RWPE1 (cell line): ENCODE data around the gene ERBB4.
"Not testable (repeated sequence)": the region's sequence is repeated elsewhere in the genome, so short reads cannot be mapped to it uniquely, and the experiment has no call there.

Experiments
- CTCF ChIA-PET: fragments of 350-600 bp; sonication (Branson Sonifier 250); formaldehyde crosslinking; extraction: SDS; loops from one replicate; lab custom pipeline; 2021; lab: Yijun Ruan, JAX
- POLR2A ChIA-PET: fragments of 400-600 bp; formaldehyde crosslinking; extraction: SDS; loops from one replicate; lab custom pipeline; 2020; ENCODE audit warnings: antibody characterized with exemption; ENCODE audit not compliant: low non-redundant PET; lab: Yijun Ruan, JAX
- DNase-seq: peaks from one replicate; pipeline ENCODE4 v3.0.0; 2012; ENCODE audit warnings: low spot score
- H3K27ac ChIP-seq: fragments of 450-650 bp; 2 replicates; pipeline ENCODE4 v1.5.1; 2017
- TF ChIP-seq, protein P1 (sequence below): fragments of 450-650 bp; conservative IDR thresholded peaks from 2 replicates; pipeline ENCODE4 v1.5.1; 2017; ENCODE audit warnings: low read depth, mild to moderate bottlenecking

The ERBB4 gene

DNA sequence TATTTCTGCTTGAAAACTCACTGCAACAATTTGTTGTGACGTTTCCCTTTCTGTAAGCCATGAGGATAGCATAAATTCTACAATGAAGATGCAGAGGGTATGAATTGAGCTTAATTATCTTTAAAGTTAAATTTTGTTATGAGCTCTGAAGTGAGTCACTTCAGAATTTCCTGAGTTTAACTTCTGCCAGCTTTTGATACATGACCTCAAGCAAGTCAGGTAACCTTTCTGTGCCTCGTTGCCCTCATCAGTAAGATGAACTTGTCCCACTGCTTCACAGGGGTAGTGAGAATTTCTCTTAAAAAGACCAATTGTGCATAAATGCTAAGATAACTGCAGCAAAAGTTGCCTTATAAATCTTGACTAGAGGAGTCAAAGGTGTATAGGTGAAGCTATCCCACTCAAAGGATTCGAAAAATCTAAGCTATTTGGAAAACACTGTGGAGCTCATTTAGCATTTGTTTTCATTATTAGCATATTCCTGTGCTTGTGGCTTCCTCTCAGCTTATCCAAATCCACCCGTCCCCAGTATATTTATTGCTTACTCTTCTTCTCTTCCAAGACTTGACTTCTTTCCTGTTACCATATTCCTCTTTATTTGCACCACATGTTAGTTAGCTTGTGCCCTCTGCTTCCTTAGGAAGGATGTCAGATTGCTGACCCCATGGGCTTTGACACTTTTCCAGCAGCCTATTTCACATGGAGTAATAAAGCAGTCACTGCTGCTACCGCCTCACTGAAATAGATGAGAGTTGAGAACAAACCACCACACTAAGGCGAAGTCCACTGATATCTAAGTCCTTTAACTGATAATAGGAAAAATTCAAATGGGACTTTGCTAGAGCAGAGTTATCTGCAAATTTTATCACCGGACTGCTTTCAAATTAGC, 428.6 kb downstream of the ERBB4 start:
- TF ChIP-seq, protein P1, sequence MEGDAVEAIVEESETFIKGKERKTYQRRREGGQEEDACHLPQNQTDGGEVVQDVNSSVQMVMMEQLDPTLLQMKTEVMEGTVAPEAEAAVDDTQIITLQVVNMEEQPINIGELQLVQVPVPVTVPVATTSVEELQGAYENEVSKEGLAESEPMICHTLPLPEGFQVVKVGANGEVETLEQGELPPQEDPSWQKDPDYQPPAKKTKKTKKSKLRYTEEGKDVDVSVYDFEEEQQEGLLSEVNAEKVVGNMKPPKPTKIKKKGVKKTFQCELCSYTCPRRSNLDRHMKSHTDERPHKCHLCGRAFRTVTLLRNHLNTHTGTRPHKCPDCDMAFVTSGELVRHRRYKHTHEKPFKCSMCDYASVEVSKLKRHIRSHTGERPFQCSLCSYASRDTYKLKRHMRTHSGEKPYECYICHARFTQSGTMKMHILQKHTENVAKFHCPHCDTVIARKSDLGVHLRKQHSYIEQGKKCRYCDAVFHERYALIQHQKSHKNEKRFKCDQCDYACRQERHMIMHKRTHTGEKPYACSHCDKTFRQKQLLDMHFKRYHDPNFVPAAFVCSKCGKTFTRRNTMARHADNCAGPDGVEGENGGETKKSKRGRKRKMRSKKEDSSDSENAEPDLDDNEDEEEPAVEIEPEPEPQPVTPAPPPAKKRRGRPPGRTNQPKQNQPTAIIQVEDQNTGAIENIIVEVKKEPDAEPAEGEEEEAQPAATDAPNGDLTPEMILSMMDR, result no peak
- ChIA-PET POLR2A (no interaction called here), CTCF (interaction anchor here (0.5 to 0.6 kb wide), 2 partner anchors 231 to 374 kb away, joined by 3 read pairs; no protein-coding TSS in a partner anchor)
- DNase-seq, result no peak
- no peak overlapping the region for H3K27ac ChIP-seq

DNA sequence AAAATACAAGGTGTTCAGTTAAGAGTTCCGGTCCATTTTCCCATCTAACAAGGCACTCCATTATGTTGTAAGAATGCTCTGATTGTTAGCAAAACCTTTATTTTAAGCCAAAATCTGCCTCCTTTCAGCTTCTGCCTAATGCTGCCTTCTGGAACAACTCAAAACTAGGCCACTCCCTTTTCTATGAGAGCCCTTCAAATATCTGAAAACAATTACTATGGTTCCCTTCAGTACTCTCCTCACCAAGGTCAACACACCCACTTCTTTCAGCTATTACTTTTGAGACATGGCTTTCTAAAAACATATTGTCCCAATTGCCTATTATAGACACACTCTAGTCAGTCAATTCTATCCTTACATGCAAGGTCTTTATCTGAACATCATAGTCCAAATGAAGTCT, 429.4 kb downstream of the ERBB4 start:
- CTCF ChIA-PET, result interaction anchor here (0.5 to 0.6 kb wide), 2 partner anchors 230 to 373 kb away, joined by 3 read pairs; no protein-coding TSS in a partner anchor

DNA sequence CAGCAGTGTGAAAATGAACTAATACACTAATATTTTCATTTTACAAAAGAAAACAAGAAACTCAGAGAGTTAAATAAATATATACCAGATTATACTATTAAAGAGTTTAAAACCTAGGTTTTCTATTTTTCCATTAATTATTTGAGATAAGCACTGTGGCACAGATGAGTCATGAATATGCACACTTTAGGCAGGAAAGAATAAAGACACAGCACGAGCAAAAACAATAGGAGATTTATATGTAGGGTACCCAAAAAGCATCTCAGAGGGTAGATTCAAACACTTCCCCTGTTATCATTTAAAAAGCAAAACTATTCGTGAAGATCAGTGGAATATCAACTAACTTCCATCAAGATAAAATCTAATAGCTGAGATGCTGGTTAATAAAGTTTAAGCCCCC, 430.6 kb downstream of the ERBB4 start:
- DNase-seq, result no peak

More for the DNA sequence above, 429.4 kb downstream of the ERBB4 start:
- no peak overlapping the region for H3K27ac ChIP-seq
- POLR2A ChIA-PET, result no interaction called here
- DNase-seq, result no peak
- TF ChIP-seq, protein P1, result no peak

DNA sequence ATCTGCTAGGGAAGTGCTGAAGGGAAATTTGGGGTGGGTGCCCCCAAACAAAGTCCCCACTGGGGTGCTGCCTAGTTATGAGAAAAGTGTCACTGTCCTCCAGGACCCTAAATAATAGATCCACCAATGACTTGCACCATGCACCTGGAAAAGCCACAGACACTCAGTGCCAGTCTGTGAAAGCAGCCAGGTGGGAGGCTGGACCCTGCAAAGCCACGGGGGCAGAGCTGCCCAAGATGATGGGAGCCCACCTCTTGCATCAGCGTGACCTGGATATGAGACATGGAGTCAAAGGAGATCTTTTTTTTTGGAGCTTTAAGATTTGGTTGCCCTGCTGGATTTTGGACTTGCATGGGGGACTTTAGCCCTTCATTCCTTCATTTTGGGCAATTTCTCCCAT, 431.6 kb downstream of the ERBB4 start:
- TF ChIP-seq, protein P1, result no peak
- CTCF ChIA-PET, result no interaction called here
- DNase-seq, result no peak
- H3K27ac ChIP-seq, result no peak overlapping the region
- POLR2A ChIA-PET, result no interaction called here

More for the DNA sequence above, 430.6 kb downstream of the ERBB4 start:
- TF ChIP-seq, protein P1, result no peak
- ChIA-PET POLR2A (no interaction called here), CTCF (interaction anchor here (0.6 kb wide), 2 partner anchors 26 to 339 kb away, joined by 3 to 4 read pairs; no protein-coding TSS in a partner anchor)
- no peak overlapping the region for H3K27ac ChIP-seq

DNA sequence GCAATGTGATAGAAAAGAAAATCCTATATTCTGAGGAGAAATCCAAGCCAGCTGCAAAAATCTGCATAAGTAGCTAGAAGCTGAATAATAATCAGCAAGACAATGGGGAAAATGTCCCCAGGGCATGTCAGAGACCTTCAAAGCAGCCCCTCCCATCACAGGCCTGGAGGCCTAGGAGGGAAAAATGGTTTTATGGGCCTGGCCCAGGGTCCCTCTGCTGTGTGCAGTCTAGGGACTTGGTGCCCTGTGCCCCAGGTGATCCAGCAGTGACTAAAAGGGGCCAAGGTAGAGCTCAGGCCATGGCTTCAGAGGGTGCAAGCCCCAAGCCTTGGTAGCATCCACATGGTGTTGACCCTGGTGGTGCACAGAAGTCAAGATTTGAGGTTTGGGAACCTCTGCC, 432.1 kb downstream of the ERBB4 start:
- CTCF ChIA-PET, DNase-seq, POLR2A ChIA-PET, H3K27ac ChIP-seq: not testable (repeated sequence)

DNA sequence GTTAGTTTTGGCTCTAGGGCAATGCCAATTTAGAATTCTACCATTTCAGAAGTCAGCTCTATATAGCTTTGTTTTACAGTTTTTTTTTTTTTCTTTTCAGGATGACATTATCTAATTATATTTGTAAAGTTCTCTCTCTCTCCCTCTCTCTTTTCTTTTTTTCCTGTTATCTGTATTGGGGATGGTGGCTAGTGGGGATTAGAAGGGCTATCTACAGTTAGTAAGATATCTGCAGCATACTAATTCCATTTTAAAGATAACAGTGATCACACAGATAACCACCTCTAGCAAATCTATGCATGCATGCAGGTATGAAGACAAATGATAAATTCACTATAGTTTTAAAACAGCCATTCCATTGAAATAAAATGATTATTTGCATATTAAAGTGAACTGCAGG, 438.9 kb downstream of the ERBB4 start:
- no peak overlapping the region for H3K27ac ChIP-seq
- POLR2A ChIA-PET, result no interaction called here
- DNase-seq, result no peak
- CTCF ChIA-PET, result interaction anchor here (0.6 kb wide), 1 partner anchor 329 kb away, joined by 4 read pairs; no protein-coding TSS in a partner anchor
- TF ChIP-seq, protein P1, result no peak

DNA sequence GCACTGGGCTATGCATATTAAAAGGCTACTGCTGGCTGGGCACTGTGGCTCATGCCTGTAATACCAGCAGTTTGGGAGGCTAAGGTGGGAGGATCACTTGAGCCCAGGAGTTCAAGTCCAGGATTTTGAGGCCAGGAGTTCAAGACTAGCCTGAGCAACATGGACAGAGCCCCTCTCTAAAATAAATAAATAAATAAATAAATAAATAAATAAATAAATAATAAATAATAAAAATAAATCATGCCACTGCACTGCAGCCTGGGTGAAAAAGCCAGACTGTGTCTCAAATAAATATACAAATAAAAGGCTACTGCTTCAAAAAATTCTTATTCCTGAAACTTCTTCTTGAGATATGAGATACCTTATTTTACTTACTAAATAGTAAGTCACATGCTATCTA, 439.6 kb downstream of the ERBB4 start:
- POLR2A ChIA-PET, result no interaction called here
- CTCF ChIA-PET, result interaction anchor here (0.6 kb wide), 1 partner anchor 330 kb away, joined by 4 read pairs; no protein-coding TSS in a partner anchor
- no peak for DNase-seq
- TF ChIP-seq, protein P1, result no peak
- no peak overlapping the region for H3K27ac ChIP-seq
